Superior temporal gyrus (tissue), 1 donor: ENCODE measurements around the gene RBM20.
"Not testable (repeated sequence)": the region's sequence is repeated elsewhere in the genome, so short reads cannot be mapped to it uniquely, and the experiment has no call there.

Source experiments
- DNase-seq: peaks from one replicate; pipeline ENCODE4 v3.0.0-alpha.2; 2016; ENCODE audit errors: extremely low spot score

The RBM20 gene

DNA sequence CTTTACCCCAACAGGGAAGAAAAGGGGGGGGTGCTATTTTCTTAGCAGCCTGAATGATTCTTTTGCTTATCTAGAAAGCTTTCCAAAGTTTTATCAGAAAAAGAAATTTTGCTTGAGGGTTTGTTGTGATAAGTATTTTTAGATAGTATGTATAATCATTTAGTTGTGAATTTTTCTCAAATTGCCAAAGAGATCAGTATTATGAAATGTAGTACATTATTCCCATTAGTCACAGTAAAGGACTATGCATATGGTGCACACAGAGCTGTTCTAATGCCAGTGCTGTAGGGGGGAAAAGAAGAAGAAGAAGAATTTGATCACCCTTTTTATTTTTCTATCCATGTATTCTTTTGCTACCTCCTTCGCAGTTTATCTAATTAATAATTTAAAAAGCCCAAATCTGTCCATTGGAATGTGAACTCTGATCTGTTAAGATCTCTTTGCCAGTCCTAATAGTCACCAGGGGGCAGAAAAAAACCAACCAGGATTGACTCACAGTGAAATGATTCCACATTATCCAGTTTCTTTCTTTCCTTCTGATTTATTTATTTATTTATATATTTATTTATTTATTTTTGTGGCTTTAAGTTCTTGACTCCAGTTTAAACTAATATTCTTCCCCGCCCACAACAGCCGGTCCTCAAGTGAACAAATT is 4.7 kb downstream of the RBM20 start:
- no peak for DNase-seq

DNA sequence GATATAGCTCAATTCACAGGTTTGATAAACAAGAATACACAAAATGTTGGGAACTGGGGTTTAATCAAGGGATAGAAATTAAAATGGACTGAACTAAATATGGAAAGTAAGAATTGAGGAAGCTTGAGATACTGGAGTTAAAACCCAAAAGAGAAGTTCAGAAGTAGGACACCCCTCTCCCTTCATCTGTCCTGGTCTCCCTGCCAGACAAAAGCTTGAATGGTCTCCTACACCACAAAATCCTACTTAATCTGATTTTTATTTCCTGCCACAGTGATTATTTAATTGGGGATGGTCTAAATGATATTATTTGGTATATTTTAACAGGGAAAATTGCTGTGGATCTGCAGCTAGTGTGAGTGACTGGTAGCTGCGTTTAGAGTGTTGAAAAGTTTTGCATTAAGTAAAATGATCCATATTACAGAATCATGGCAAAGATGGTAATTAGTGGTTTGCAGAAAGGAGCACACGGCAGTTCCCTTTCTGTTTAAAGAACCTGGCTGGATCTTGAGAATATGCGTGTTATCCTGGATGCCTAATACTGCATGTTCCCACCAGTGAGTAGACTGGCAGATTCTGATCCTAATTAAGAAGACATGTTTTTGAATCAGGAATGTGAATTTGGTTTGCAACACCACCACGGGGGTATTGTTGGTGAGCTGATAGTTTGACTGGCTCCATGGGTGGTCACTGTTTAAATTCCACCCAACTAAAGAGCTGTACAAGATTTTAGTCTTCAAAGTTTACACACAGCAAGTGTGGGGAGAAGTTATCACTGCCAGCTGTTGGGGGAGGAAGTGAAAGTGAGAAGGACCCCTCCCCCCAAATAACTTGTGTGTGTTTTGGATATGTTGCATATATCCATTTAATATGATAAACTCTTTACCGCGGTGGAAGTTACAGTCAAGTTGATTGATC is 5.5 kb downstream of the RBM20 start:
- no peak for DNase-seq

DNA sequence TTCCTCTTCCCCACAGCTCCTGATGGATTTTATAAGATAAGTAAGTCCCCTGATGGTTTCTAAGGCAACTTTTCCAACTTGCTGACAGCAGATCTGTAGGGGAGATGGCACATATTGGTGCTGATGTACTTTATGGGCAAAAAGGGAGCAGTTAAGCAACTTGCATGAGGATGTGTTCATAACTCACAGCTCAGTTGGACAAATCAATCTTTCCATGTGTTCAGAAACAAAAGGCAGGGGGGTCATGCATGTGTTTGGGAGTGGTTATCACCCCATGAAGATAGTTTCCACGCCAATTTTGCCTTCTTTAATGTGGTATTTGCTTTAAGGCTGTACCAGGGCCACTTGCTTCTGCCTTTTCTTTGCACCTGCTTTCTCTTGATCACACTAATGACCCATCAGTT is 6.1 kb downstream of the RBM20 start:
- no peak for DNase-seq

DNA sequence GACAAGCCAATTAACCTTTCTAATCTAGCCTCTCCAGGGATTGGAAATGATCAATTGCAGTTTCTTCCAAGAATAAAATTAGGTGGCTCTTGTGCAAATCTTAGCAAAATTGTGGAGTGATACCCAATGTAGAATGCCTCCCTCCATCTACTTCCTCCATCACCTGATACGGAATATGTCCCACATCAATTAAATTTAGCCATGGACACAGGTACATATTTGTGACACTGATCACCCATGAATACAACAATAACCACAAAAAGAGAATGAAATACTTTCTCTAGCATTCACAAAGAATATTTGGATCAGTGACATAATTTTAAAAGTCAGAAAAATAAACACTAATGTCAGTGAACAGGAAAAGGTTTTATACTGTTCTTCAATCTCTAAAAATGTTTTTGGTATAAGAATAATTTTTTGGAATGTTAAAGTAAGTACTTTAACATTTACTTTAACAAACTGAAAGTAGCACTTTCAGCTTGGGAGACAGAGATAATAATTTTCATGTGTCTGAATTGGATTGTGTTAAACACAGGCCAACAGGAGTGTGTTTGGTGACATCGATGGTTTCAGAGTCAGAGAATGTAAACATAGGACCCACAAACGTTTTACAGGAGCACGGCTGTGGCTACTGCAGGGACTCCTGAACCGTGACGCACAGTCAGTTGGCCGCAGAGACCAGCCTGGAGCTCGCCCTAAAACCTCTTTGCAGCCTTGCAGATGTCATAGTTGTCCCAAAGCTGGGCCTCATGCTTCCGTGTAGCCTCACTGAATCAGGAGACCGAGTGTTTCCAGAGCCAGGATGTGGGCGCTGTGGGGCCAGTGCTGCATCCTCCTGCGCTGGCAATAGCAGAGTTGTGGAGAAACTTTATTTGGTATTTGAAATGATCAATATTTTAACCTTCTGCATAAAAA is 7.2 kb downstream of the RBM20 start:
- no peak for DNase-seq

DNA sequence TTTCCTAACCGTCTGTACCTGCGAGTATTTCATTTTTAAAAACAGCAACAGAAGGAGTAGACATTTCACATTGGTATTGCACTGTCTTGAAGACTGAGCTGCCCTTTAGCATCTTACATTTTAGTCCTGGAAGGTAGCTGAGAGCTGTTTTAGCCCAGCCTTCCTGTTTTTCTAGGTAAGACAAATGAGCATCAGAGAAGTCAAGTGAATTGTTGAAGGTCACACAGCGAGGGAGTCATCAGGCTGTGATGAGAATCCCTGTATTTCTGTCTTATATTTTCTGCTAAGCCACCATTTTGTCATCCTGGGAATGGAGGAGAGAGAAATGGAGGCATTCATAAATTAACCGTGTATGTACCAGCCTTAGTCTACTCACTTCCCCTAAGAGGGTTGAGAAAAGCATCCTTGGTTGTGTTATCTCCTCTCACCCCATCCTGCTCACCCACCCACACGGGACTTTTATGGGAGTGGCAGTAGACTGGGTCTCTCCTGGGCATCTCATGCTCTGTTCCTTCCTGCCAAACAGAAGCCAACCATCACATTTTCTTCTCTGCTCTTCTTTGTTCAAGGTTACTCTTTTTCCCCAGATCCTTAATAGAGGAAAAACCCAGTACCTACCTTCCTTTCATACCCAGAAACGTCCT is 8.5 kb downstream of the RBM20 start:
- no peak for DNase-seq

DNA sequence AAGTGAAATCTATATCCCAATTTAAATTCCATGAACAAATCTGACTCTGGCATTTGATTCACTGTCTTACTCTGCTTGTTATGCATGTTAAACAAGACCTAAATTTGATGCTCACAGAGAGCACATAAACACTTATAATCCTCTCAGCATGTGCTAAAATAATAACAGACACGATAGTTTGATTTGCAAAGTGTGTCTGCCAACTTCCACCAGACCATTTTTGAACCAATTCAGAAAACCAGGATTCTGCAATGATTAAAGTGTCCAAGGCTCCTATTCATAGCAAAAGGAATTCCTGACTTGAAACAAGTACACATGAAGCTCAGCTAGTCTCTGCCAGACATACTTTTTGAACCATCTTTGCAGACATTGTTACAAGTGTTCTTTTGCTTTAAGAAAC is 11.2 kb downstream of the RBM20 start:
- DNase-seq, result no peak

DNA sequence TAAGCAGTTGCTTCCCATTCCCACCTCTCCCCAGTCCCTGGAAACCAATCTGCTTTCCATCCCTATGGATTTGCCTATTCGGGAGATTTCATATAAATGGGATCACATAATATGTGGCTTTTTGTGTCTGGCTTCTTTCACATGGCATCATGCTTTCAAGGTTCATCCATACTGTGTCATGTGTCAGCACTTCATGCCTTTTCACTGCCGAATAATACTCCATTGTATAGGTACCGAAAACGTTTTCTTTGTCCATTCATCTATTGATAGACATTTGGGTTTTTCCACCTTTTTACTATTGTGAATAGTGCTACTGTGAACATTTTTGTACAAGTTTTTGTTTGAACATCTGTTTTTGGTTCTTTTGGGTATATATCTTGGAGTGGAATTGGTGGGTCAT is 12.5 kb downstream of the RBM20 start:
- DNase-seq, result no peak

DNA sequence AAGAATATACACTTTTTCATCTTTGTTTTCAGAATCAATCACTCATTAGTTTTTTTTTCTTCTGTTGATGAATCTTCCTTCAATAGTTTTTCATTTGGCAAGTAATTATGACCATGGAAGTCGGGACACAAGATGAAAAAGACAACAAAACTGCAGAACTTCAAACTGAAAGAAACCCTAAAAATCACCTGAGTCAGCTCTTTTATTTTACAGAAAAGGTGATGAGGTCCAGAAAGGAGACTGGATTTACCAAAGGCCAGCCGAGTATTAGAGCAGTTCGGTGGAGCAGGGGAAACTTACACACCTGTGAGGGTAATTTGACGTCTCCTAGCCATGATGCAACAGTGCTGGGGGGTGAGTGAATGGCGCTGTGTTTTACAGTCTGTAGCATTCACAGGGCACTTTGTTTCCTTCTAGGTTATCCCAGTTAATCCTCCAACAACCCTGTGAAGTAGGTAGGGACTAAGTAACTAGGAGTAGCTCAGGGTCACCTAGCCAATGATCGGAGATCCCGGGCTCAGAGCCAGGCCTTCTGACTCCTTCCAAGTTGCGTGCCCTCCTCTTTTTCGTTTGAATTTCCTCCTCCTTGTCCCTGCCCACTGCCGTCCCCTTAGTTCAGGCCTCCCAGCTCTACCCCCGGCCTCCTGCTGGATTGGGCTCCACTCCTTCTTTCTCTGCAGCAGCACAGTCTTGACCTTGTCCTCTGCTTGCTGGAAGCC is 14.0 kb downstream of the RBM20 start:
- DNase-seq, result no peak

DNA sequence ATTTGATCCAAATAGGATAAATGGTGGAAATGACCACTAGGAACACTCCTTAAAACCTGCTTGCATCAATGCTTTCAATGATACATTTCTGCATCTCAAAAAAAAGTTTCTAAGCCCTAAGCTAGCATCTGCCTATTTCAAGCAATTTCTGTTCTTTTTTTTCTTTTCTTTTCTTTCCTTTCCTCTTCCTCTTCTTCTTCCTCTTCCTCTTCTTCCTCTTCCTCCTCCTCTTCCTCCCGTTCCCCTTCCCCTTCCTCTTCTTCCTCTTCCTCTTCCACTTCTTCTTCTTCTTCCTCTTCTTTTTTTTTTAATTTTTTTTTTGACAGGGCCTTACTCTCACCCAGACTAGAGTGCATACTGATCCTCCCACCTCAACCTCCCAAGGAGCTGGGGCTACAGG is 15.4 kb downstream of the RBM20 start:
- no peak for DNase-seq

DNA sequence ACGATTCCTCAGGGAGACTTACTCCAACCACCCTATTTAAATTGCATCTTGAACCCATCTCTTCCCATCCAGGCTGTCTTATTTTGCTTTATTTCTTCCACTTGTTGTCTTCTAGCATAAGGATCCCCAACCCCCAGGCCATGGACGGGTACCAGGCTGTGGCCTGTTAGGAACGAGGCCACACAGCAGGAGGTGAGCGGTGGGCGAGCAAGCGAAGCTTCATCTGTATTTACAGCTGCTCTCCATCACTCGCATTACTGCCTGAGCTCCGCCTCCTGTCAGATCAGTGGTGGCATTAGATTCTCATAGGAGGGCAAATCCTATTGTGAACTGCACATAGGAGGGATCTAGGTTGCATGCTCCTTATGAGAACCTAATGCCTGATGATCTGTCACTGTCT is 16.2 kb downstream of the RBM20 start:
- DNase-seq, result not testable (repeated sequence)

DNA sequence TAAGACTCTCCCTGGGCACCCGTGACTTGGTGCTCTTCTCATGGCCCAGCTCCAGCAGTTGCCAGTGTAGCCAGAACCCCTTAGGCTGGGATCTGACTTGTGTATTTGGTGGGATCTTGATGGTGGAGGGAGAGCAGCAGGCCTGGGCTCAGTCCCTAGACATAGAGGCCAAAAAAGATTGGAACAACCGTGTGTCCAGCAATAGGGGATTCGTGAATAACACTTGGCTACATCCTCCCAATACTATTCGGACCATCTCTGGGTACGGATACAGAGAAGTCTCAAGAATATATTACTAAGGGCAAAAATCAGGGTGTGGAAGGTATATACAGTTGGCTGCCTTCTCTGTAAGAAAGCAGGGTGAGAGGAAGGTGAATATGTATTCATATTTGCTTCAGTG is 17.2 kb downstream of the RBM20 start:
- no peak for DNase-seq

DNA sequence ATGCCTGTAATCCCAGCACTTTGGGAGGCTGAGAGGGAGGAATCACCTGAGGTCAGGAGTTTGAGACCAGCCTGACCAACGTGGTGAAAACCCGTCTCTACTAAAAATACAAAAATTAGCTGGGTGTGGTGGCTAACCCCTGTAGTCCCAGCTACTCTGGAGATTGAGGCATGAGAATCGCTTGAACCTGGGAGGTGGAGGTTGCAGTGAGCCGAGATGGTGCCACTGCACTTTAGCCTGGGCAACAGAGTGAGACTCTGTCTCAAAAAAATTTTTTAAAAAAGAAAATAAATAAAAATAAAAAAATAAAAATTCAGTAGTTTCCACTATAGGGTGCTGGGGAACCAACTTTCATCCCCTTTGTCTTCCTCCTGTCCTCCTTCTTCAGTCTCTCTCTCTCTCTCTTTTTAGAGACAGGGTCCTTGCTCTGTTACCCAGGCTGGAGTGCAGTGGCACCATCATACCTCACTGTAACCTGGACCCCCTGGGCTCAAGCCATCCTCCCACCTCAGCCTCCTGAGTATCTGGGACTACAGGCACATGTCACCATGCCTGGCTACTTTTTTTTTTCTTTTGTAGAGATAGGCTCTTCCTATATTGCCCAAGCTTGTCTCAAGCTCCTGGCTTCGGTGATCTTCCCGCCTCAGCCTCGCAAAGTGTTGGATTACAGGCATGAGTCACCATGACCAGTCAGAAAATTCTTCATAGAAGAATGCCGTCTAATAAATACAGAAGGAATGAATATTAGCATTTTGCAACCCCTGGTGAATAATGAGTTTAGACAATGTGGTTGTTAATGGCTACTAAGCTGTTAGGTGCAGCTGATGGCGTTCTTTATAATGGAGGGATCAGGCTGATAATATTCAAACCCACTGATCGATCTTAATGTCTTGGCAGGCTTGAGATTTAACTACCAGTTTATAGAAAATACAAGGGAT is 20.6 kb downstream of the RBM20 start:
- no peak for DNase-seq

DNA sequence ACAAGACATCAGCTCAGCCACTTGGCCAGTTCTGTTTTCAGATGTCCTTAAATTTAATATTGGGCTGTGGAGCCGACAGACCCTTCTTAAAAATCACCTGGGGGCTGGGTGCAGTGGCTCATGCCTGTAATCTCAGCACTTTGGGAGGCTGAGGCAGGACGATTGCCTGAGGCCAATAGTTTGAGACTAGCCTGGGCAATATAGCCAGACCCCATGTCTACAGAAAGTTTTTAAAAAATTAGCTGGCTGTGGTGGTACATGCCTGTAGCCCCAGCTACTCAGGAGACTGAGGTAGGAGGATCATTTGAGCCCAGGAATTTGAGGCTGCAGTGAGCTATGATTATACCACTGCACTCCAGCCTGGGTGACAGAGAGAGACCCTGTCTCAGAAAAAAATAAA is 22.1 kb downstream of the RBM20 start:
- DNase-seq, result not testable (repeated sequence)

DNA sequence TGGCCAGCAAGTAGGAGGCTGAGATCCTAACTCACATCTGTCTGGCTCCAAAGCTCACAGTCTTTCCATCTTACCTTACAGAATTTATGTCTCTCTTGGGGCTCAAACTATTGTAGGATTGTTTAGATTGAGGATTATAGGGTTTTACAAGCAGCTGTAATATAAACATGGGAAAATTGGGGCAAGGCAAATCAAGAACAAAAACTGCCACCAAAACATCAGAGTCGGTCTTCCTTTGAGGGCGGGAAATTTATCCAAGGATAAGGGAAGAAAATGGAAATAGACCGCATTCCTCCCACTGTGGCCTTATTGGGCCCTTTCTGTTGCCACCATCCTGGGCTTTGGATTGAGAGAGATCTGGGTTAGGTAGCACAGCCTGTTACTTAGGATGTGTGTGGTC is 22.5 kb downstream of the RBM20 start:
- no peak for DNase-seq

DNA sequence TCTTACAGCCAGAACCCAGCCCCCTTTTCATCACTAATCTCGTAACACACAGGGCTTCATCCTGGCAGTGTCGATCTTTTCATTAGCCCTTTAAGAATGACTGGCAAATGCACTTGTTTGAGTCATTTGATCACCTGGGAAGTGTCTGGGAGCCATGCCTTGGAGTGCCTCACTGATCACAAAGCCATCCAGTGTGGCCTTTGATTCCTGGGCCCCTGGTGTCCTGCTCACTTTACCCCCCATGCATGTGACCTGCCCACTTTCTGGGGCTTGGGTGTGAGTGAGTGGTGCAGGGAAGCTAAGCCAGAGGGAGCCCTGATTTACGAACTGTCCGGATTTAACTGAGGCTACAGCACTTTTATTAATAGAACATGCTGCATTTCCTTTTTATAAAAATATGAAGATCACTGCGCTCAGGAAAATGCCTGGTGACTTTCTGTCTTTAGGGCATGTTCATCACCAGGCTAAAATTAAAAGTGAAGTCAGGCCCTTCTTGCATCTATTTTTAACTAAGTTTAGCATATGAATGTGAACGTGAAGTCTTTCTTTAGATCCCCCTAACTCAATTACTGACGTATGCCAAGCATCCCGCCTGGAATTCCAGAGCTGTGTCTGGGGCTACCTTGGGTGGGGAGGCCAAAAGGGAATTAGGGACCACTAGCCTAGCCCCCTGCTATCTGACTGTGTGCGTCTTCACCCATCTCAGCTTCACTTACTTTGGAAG is 23.6 kb downstream of the RBM20 start:
- no peak for DNase-seq

DNA sequence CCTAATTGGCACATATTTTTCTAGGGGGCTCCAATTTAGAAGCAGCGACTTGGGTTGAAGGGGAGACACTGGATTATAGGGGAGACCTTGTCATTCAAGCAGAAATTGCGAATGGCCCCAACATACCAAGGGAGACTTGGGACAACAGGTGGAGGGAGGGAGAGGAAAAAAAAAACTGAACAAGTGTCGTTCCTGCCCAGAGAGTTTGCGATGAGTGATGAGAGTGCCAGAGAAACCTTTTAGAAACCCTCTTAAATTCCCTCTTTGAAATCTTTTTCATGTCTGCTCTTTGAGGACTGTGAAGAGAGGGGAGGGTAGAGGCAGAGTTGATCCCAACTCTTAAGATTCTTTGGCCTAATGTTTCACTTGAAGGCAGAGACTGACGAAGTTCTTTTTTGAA is 24.3 kb downstream of the RBM20 start:
- no peak for DNase-seq

DNA sequence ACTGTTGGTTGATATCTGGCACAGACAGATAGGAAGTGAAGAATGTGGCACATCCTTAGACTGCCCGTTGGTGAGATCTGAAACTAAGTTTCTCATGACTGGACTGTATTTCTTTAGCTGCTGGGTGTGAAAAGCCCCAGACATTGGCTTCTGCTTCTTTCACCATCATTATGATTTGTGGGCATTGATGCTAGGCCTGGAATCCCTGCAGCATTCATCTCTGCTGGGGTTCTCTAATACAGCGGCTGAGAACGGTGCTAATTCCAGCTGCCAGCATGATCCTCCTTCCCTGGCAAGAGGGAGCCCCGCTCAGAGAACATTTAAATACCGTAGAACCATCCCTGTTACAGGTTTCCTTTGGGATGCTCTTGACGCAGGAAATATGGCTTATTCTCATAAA is 26.2 kb downstream of the RBM20 start:
- DNase-seq, result no peak

DNA sequence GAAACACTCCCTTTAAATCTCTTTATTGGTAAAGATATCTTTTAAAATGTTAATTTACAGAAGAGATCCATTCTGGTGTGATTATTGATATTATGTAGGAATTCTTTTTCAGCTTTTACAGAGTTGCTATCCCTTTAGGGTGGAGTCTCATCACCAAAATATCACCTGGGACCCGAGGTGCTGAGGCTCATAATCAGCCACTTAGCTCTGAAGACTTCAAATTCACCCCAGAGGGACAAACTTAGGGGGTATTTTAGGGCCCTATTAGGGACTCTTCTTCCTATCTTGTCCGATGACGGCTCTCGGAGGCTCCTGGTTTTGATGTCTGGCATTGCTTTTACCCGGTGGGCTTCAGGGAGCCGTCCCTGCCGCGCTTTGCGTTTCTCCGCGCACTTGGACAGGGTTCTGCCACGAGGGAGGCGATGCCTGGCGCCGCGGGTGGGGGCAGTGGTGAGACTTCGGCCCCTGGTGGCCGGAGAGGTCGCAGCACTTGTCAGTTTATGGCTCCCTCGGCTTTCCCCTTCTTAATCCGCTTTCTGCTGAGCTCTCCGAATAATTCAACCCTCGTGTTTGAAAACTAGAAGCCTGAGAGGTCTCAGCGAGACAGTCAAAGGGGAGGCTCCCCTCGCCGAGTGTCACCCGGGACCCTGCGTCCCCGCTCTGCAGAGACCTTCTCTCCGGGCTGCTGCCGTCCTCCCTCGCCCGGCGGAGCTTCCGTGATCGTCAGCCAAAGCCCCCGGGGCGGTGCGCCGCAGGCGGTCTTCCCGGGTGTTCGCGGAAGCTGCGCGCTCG is 27.8 kb downstream of the RBM20 start:
- peak; percentile 75 for DNase-seq

DNA sequence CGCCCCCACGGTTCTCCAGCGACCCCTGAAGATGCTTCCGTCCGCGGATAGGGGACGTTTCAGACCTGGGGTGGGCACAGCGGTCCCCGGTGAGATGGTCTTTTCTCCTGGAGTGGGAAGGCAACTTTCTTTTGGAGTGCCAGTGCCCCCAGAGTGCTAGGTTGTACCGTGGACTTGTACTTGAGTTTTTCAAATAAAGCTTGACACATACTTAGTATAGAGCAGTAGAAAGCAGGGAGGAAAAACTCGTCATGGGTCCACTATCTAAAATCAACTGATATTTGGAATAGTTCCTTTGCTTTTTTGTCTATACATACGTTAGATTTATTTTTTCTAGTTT is 28.4 kb downstream of the RBM20 start:
- DNase-seq, result no peak
